GM20431 (cell line): ENCODE measurements around the gene CD14.
"Not testable (repeated sequence)": the region's sequence is repeated elsewhere in the genome, so short reads cannot be mapped to it uniquely, and the experiment has no call there.

Source experiments
- in situ Hi-C: fragments of 300-500 bp; cut with MseI, MboI; formaldehyde crosslinking; loops from one replicate; pipeline ENCODE4 v1.15.0; 2020; ENCODE audit warnings: low sequenced_read_pairs; ENCODE audit not compliant: unreplicated experiment

The CD14 gene

GRCh38 chr5:140633021-140633471 is at the start of gene CD14:
CD14 (minus strand) TSS chr5:140633175; CDS start chr5:140633071, 104 bp downstream.
- in situ Hi-C loops, result loop anchor here (25.0 kb wide), 1 partner anchor 271 kb away; the partner anchor contains the start of gene SLC4A9

GRCh38 chr5:140678993-140679392 is 46.0 kb upstream of the CD14 start:
- in situ Hi-C loops, result no loop called here

GRCh38 chr5:140677947-140678346 is 45.0 kb upstream of the CD14 start:
- in situ Hi-C loops, result no loop called here

- in situ Hi-C loops, result no loop called here
Measured at GRCh38 chr5:140674629-140675028, 41.7 kb upstream of the CD14 start.

- in situ Hi-C loops, result no loop called here
Measured at GRCh38 chr5:140674211-140674610, 41.2 kb upstream of the CD14 start.

- in situ Hi-C loops, result no loop called here
Measured at GRCh38 chr5:140673187-140673976, 40.4 kb upstream of the CD14 start, which contains the start of gene DND1. DND1 (minus strand) TSS chr5:140673576; CDS start chr5:140673542, 34 bp downstream.

GRCh38 chr5:140672455-140673186 is 39.6 kb upstream of the CD14 start:
- in situ Hi-C loops, result no loop called here

- in situ Hi-C loops, result no loop called here
Measured at GRCh38 chr5:140671472-140672125, 38.6 kb upstream of the CD14 start.

- in situ Hi-C loops, result not testable (repeated sequence)
Measured at GRCh38 chr5:140671035-140671434, 38.1 kb upstream of the CD14 start.

GRCh38 chr5:140664359-140665119 is 31.6 kb upstream of the CD14 start, which contains the start of gene WDR55:
WDR55 (plus strand) TSS chr5:140664904; CDS start chr5:140664913, 9 bp downstream.
- in situ Hi-C loops, result no loop called here

GRCh38 chr5:140664030-140664358 is 31.0 kb upstream of the CD14 start:
- in situ Hi-C loops, result no loop called here

GRCh38 chr5:140660371-140660770 is 27.4 kb upstream of the CD14 start:
- in situ Hi-C loops, result not testable (repeated sequence)

GRCh38 chr5:140658870-140659269 is 25.9 kb upstream of the CD14 start:
- in situ Hi-C loops, result no loop called here

- in situ Hi-C loops, result loop anchor here (25.0 kb wide), 1 partner anchor 285 kb away; the partner anchor contains the start of gene SLC4A9
Measured at GRCh38 chr5:140647042-140647419, 14.1 kb upstream of the CD14 start.

GRCh38 chr5:140642718-140643117 is 9.7 kb upstream of the CD14 start:
- in situ Hi-C loops, result loop anchor here (25.0 kb wide), 1 partner anchor 280 kb away; the partner anchor contains the start of gene SLC4A9

GRCh38 chr5:140641716-140642115 is 8.7 kb upstream of the CD14 start:
- in situ Hi-C loops, result loop anchor here (25.0 kb wide), 1 partner anchor 279 kb away; the partner anchor contains the start of gene SLC4A9

GRCh38 chr5:140639148-140639981 is 6.4 kb upstream of the CD14 start, which contains the start of gene TMCO6:
TMCO6 (plus strand) TSS chr5:140639451; CDS start chr5:140639528, 77 bp downstream.
- in situ Hi-C loops, result loop anchor here (25.0 kb wide), 1 partner anchor 277 kb away; the partner anchor contains the start of gene SLC4A9

- in situ Hi-C loops, result loop anchor here (25.0 kb wide), 1 partner anchor 277 kb away; the partner anchor contains the start of gene SLC4A9
Measured at GRCh38 chr5:140638898-140639147, 5.8 kb upstream of the CD14 start.
